HCT116 (cell line): ENCODE results near the gene CEP70. TPM values are rescaled to one million over a fixed set of nuclear protein-coding genes. Genes with fewer than 3 reads are reported as not detected.

Experiments
- ATAC-seq: fragments of 200-7000 bp; cut with Tn5 transposase; 2 replicates; pipeline ENCODE4 v1.9.1; 2020; ENCODE audit warnings: mild to moderate bottlenecking, moderate library complexity
- BruUV-seq: library from RNA; stranded (reverse); fragments of 400-500 nt; replicated peaks from 2 replicates; lab custom pipeline; 2021; lab: Mats Ljungman, UMichigan
- CTCF ChIA-PET: fragments of 300-600 bp; sonication (Branson Sonifier 250); formaldehyde crosslinking; loops from one replicate; lab custom pipeline; 2021; ENCODE audit warnings: antibody characterized with exemption; lab: Charles Lee
- POLR2A ChIA-PET: fragments of 300-600, 350-600 bp; sonication (Branson Sonifier 250); formaldehyde crosslinking; loops from one replicate; lab custom pipeline; 2021; ENCODE audit warnings: antibody characterized with exemption; lab: Charles Lee
- RAD21 ChIA-PET, 2 experiments: fragments of 300-600 bp; sonication (Branson Sonifier 250); formaldehyde crosslinking; loops; one replicate each; lab custom pipeline; 2023; ENCODE audit warnings: low total read pairs in 2 of 2; ENCODE audit not compliant: uncharacterized antibody in 2 of 2, unreplicated experiment in 2 of 2, low non-redundant PET in 1 of 2; lab: Charles Lee
- DNase-seq: peaks from one replicate; pipeline ENCODE4 v3.0.0-alpha.2; 2010; ENCODE audit warnings: low read depth, low spot score
- H2AFZ ChIP-seq: fragments of 200-600 bp; shearing (Covaris generic), sonication (generic); 2 replicates; pipeline ENCODE4 v1.6.1; 2017; ENCODE audit warnings: low read depth, mixed run types, mixed read lengths, antibody characterized with exemption, low read length; ENCODE audit not compliant: poor library complexity, severe bottlenecking
- H3K27ac ChIP-seq: 2 replicates; pipeline ENCODE4 v1.5.1; 2012; ENCODE audit warnings: low read depth, low read length
- H3K27me3 ChIP-seq: fragments of 200-600 bp; sonication (generic); 2 replicates; pipeline ENCODE4 v1.6.1; 2016; ENCODE audit warnings: mixed run types, low read length, mixed read lengths; ENCODE audit not compliant: insufficient read depth
- H3K36me3 ChIP-seq, 2 experiments: fragments of 200-500 bp in 1 of 2; fragments of 200-600 bp in 1 of 2; sonication (Bioruptor generic) in 1 of 2; sonication (generic) in 1 of 2; 2 replicates each; pipeline versions ENCODE4 v1.5.1 to v1.6.1; 2014 to 2016; ENCODE audit warnings: low read length in 2 of 2, inconsistent platforms in 1 of 2, mixed read lengths in 1 of 2, mixed run types in 1 of 2; ENCODE audit not compliant: insufficient read depth in 2 of 2, control insufficient read depth in 1 of 2
- H3K4me1 ChIP-seq, 2 experiments: fragments of 200-600 bp in 1 of 2; sonication (generic) in 1 of 2; 2 replicates each; pipeline versions ENCODE4 v1.5.1 to v1.6.1; 2012 to 2017; ENCODE audit warnings: low read length in 2 of 2, inconsistent platforms in 1 of 2, mild to moderate bottlenecking in 1 of 2, mixed read lengths in 1 of 2, mixed run types in 1 of 2, moderate library complexity in 1 of 2; ENCODE audit not compliant: insufficient read depth in 2 of 2, control insufficient read depth in 1 of 2
- H3K4me2 ChIP-seq: fragments of 200-600 bp; sonication (generic); 2 replicates; pipeline ENCODE4 v1.6.1; 2017; ENCODE audit warnings: mixed run types, low read length, mixed read lengths
- H3K4me3 ChIP-seq, 2 experiments: fragments of 200-600 bp in 1 of 2; sonication (generic) in 1 of 2; replicated peaks in 1 of 2; 2 replicates each; pipeline ENCODE4 v1.5.1; 2011 to 2016; ENCODE audit warnings: low read length in 2 of 2, control low read depth in 1 of 2, low read depth in 1 of 2, mild to moderate bottlenecking in 1 of 2, mixed read lengths in 1 of 2, mixed run types in 1 of 2
- H3K79me2 ChIP-seq: fragments of 200-600 bp; sonication (generic); 2 replicates; pipeline ENCODE4 v1.6.1; 2017; ENCODE audit warnings: mild to moderate bottlenecking, mixed run types, low read length, moderate library complexity, mixed read lengths; ENCODE audit not compliant: insufficient read depth
- H3K9ac ChIP-seq: fragments of 200-600 bp; sonication (generic); 2 replicates; pipeline ENCODE4 v1.6.1; 2016; ENCODE audit warnings: low read length, mixed read lengths
- H3K9me2 ChIP-seq: fragments of 200-600 bp; sonication (generic), shearing (Covaris generic); 2 replicates; pipeline ENCODE4 v1.6.1; 2017; ENCODE audit warnings: mixed run types, mild to moderate bottlenecking, moderate library complexity; ENCODE audit not compliant: insufficient read depth
- H3K9me3 ChIP-seq, 2 experiments: fragments of 200-500 bp in 1 of 2; fragments of 200-600 bp in 1 of 2; sonication (Bioruptor generic) in 1 of 2; sonication (generic) in 1 of 2; 2 replicates each; pipeline ENCODE4 v1.6.1; 2014 to 2017; ENCODE audit warnings: low read length in 2 of 2, mixed read lengths in 2 of 2, inconsistent platforms in 1 of 2, low read depth in 1 of 2, mild to moderate bottlenecking in 1 of 2, mixed run types in 1 of 2, moderate library complexity in 1 of 2; ENCODE audit not compliant: control insufficient read depth in 1 of 2, insufficient read depth in 1 of 2
- H4K20me1 ChIP-seq: fragments of 200-600 bp; sonication (generic), shearing (Covaris generic); 2 replicates; pipeline ENCODE4 v1.6.1; 2017; ENCODE audit warnings: mixed run types, mild to moderate bottlenecking, moderate library complexity; ENCODE audit not compliant: insufficient read depth
- CEBPB ChIP-seq: IDR thresholded peaks from 2 replicates; pipeline ENCODE4 v1.6.1; 2012; ENCODE audit warnings: low read depth
- ELF1 ChIP-seq: IDR thresholded peaks from 2 replicates; pipeline ENCODE4 v1.6.1; 2012; ENCODE audit warnings: low read depth, borderline replicate concordance
- EZH2 ChIP-seq: fragments of 200-600 bp; sonication (generic); IDR thresholded peaks from 2 replicates; pipeline ENCODE4 v1.6.1; 2017; ENCODE audit warnings: antibody characterized with exemption, mixed run types
- JUND ChIP-seq: IDR thresholded peaks from 2 replicates; pipeline ENCODE4 v1.6.1; 2012
- POLR2AphosphoS5 ChIP-seq: IDR thresholded peaks from 2 replicates; pipeline ENCODE4 v1.6.1; 2011; ENCODE audit warnings: mild to moderate bottlenecking, low read depth, low read length, moderate library complexity
- RAD21 ChIP-seq: IDR thresholded peaks from 2 replicates; pipeline ENCODE4 v1.6.1; 2012; ENCODE audit warnings: low read depth, mild to moderate bottlenecking
- SIN3A ChIP-seq: IDR thresholded peaks from 2 replicates; pipeline ENCODE4 v1.6.1; 2012; ENCODE audit warnings: low read depth
- TCF7L2 ChIP-seq: IDR thresholded peaks from 2 replicates; pipeline ENCODE4 v1.7.0; 2011; ENCODE audit warnings: borderline replicate concordance, inconsistent platforms; ENCODE audit not compliant: insufficient read depth, insufficient read length; ENCODE audit errors: extremely low read depth
- YY1 ChIP-seq: IDR thresholded peaks from 2 replicates; pipeline ENCODE4 v1.6.1; 2011; ENCODE audit warnings: low read length, low read depth, moderate library complexity, mild to moderate bottlenecking; ENCODE audit not compliant: insufficient replicate concordance; ENCODE audit errors: extremely low read depth
- ZFX ChIP-seq: fragments of 450-650 bp; IDR thresholded peaks from 2 replicates; pipeline ENCODE4 v1.6.1; 2017
- ZNF274 ChIP-seq: fragments of 200-500 bp; sonication (Bioruptor generic); IDR thresholded peaks from 2 replicates; pipeline ENCODE4 v1.6.1; 2014; ENCODE audit warnings: mild to moderate bottlenecking, low read depth, low read length, inconsistent platforms
- intact Hi-C: fragments of 100-400 bp; cut with micrococcal nuclease; formaldehyde crosslinking; loops from 2 replicates; pipeline ENCODE4 v1.10.0; 2022
- total RNA-seq: library from RNA; stranded (reverse); gene quantifications from one replicate; pipeline ENCODE4 v1.2.1, GENCODE V29; 2021; ENCODE audit not compliant: unreplicated experiment
- TF ChIP-seq, protein P1 (sequence below), 3 experiments: fragments of 200-600 bp in 1 of 3; sonication (generic) in 1 of 3; IDR thresholded peaks in 2 of 3; conservative IDR thresholded peaks in 1 of 3; 2 replicates each; pipeline ENCODE4 v1.5.1; 2012 to 2017; ENCODE audit warnings: low read depth in 2 of 3, low read length in 2 of 3, antibody characterized with exemption in 1 of 3, borderline replicate concordance in 1 of 3, control low read depth in 1 of 3, mild to moderate bottlenecking in 1 of 3, mixed read lengths in 1 of 3, mixed run types in 1 of 3, moderate library complexity in 1 of 3; ENCODE audit not compliant: insufficient read depth in 1 of 3
- TF ChIP-seq, protein P2 (sequence below): IDR thresholded peaks from 2 replicates; pipeline ENCODE4 v1.6.1; 2012; ENCODE audit warnings: low read depth

The CEP70 gene
- total RNA-seq, 1 experiment from 2014 or later, result 38.7 TPM

DNA sequence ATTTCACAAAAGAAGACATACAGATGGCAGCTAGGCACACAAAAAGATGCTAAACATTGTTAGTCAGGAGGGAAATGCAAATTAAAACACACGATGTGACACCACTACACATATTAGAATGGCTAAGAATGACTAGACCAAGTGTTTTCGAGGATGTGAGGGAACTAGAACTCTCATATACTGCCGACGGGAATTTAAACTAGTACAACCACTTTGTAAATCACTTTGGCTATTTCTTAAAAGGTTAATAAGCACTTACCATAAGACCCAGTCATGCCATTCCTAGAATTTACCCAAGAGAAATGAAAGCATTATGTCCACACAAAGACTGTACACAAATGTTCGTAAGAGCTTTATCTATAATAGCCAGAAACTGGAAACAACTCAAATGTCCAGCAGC, 5.6 kb downstream of the CEP70 start:
- ChIA-PET CTCF (interaction anchor here (0.9 kb wide), 1 partner anchor 335 kb away, joined by 3 read pairs; no protein-coding TSS in a partner anchor), RAD21 (no interaction called here), POLR2A (no interaction called here)
- Histone ChIP-seq H2AFZ (no peak overlapping the region), H3K9me3 (no peaks in the 10 kb centered on the region), H3K4me3 (no peak overlapping the region), H3K27ac (no peak overlapping the region), H3K36me3 (peaks cover 0 to 2% of the 10 kb centered on the region in 2 experiments; a peak in 1 of 4 replicates), H3K79me2 (peaks cover 60% of the 10 kb centered on the region), H3K4me2 (no peak overlapping the region), H3K9ac (no peak overlapping the region), H3K9me2 (no peaks in the 10 kb centered on the region), H4K20me1 (no peaks in the 10 kb centered on the region), H3K4me1 (peaks cover 4 to 5% of the 10 kb centered on the region in 2 experiments), H3K27me3 (no peaks in the 10 kb centered on the region)
- DNase-seq (no peak), ATAC-seq (no peak)
- TF ChIP-seq RAD21 (no peak), SIN3A (no peak), TCF7L2 (no peak), YY1 (no peak), JUND (no peak), POLR2AphosphoS5 (no peak), ELF1 (no peak), CEBPB (no peak), ZNF274 (no peak), ZFX (no peak), EZH2 (no peak)
- TF ChIP-seq, protein P1, sequence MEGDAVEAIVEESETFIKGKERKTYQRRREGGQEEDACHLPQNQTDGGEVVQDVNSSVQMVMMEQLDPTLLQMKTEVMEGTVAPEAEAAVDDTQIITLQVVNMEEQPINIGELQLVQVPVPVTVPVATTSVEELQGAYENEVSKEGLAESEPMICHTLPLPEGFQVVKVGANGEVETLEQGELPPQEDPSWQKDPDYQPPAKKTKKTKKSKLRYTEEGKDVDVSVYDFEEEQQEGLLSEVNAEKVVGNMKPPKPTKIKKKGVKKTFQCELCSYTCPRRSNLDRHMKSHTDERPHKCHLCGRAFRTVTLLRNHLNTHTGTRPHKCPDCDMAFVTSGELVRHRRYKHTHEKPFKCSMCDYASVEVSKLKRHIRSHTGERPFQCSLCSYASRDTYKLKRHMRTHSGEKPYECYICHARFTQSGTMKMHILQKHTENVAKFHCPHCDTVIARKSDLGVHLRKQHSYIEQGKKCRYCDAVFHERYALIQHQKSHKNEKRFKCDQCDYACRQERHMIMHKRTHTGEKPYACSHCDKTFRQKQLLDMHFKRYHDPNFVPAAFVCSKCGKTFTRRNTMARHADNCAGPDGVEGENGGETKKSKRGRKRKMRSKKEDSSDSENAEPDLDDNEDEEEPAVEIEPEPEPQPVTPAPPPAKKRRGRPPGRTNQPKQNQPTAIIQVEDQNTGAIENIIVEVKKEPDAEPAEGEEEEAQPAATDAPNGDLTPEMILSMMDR (IDR thresholded peaks at IDR 0.05 in 2 of 3, conservative IDR thresholded peaks at IDR 0.05 in 1 of 3; ENCODE audit: borderline replicate concordance in 1 of 3, insufficient read depth in 1 of 3, low read depth in 2 of 3, low read length in 2 of 3), result no peak
- TF ChIP-seq, protein P2, sequence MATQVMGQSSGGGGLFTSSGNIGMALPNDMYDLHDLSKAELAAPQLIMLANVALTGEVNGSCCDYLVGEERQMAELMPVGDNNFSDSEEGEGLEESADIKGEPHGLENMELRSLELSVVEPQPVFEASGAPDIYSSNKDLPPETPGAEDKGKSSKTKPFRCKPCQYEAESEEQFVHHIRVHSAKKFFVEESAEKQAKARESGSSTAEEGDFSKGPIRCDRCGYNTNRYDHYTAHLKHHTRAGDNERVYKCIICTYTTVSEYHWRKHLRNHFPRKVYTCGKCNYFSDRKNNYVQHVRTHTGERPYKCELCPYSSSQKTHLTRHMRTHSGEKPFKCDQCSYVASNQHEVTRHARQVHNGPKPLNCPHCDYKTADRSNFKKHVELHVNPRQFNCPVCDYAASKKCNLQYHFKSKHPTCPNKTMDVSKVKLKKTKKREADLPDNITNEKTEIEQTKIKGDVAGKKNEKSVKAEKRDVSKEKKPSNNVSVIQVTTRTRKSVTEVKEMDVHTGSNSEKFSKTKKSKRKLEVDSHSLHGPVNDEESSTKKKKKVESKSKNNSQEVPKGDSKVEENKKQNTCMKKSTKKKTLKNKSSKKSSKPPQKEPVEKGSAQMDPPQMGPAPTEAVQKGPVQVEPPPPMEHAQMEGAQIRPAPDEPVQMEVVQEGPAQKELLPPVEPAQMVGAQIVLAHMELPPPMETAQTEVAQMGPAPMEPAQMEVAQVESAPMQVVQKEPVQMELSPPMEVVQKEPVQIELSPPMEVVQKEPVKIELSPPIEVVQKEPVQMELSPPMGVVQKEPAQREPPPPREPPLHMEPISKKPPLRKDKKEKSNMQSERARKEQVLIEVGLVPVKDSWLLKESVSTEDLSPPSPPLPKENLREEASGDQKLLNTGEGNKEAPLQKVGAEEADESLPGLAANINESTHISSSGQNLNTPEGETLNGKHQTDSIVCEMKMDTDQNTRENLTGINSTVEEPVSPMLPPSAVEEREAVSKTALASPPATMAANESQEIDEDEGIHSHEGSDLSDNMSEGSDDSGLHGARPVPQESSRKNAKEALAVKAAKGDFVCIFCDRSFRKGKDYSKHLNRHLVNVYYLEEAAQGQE, result no peak
- intact Hi-C loops, result no loop called here
- BruUV-seq, result no TSS peak
